GM23248 (cell line): ENCODE data around the gene ANKUB1.

ENCODE experiments used
- EZH2 ChIP-seq: fragments of 200-600 bp; sonication (generic); IDR thresholded peaks from 2 replicates; pipeline ENCODE4 v1.6.1; 2018; ENCODE audit warnings: antibody characterized with exemption, mild to moderate bottlenecking; ENCODE audit not compliant: insufficient read depth, poor library complexity, severe bottlenecking
- EZH2phosphoT487 ChIP-seq: fragments of 200-600 bp; sonication (generic); IDR thresholded peaks from 2 replicates; pipeline ENCODE4 v1.6.1; 2018; ENCODE audit warnings: antibody characterized with exemption, moderate library complexity, mild to moderate bottlenecking, low read depth; ENCODE audit not compliant: insufficient read depth

GRCh38 chr3:149826636-149827035, 34.3 kb upstream of the ANKUB1 start:
- no peak for TF ChIP-seq EZH2phosphoT487
- no peak for TF ChIP-seq EZH2
